OCI-LY1 (cell line): ENCODE measurements around the gene RUBCN.
"Not testable (repeated sequence)": the region's sequence is repeated elsewhere in the genome, so short reads cannot be mapped to it uniquely, and the experiment has no call there.

Source experiments
- EZH2 ChIP-seq: fragments of 200-600 bp; sonication (generic), shearing (Covaris generic); IDR thresholded peaks from 2 replicates; pipeline ENCODE4 v1.8.0; 2017; ENCODE audit warnings: borderline replicate concordance, mixed run types, mild to moderate bottlenecking, antibody characterized with exemption, low read length, moderate library complexity, mixed read lengths
- TF ChIP-seq, protein P1 (sequence below): fragments of 200-600 bp; sonication (generic), shearing (Covaris generic); IDR thresholded peaks from 2 replicates; pipeline ENCODE4 v1.5.1; 2017; ENCODE audit warnings: mild to moderate bottlenecking, antibody characterized with exemption, low read length, moderate library complexity, mixed read lengths

DNA sequence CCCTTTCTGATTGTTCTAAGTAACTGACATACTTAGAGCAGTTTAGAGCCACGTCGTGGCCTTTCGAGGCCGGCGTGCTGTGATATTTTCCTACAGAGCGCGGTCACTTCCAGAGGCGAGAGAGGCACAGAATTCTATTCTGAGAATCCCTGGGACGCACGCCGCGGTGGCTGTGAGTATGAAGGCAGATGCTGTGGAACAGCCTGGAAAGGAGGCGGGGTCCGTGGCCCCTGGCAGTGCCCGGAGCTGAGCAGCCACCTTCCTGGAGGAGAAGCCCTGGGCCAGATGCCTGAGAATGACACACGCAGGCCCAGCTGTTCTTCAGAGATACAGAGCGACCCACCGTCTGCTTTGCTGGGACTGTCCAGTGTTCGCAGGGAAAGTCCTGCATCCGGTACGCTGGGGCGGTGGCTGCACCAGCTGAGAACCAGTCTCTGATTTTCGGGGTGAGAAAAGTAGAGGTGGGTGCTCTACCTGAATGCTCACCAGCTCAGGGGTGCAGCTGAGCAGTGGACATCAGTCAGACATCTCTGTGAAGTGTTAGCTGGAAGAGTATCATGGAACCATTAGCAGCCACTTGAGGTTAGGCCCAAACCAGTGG lies 75.4 kb downstream of the RUBCN start:
- TF ChIP-seq, protein P1, sequence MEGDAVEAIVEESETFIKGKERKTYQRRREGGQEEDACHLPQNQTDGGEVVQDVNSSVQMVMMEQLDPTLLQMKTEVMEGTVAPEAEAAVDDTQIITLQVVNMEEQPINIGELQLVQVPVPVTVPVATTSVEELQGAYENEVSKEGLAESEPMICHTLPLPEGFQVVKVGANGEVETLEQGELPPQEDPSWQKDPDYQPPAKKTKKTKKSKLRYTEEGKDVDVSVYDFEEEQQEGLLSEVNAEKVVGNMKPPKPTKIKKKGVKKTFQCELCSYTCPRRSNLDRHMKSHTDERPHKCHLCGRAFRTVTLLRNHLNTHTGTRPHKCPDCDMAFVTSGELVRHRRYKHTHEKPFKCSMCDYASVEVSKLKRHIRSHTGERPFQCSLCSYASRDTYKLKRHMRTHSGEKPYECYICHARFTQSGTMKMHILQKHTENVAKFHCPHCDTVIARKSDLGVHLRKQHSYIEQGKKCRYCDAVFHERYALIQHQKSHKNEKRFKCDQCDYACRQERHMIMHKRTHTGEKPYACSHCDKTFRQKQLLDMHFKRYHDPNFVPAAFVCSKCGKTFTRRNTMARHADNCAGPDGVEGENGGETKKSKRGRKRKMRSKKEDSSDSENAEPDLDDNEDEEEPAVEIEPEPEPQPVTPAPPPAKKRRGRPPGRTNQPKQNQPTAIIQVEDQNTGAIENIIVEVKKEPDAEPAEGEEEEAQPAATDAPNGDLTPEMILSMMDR: not testable (repeated sequence)
- TF ChIP-seq EZH2: not testable (repeated sequence)
